Effector memory CD8-positive, alpha-beta T cell (primary cell): ENCODE measurements around the gene MOSPD3.

Source experiments
- ATAC-seq: fragments of 150-1000 bp; cut with Tn5 transposase; replicated peaks from 2 replicates; pipeline ENCODE4 v1.10.0; 2021; ENCODE audit warnings: mild to moderate bottlenecking, moderate library complexity
- DNase-seq, 3 experiments: peaks; one replicate each; pipeline ENCODE4 v3.0.0; 2021
- H3K27ac Mint-ChIP-seq, 2 donors: one replicate each; pipeline ENCODE4 v1.8.0; 2022; ENCODE audit warnings: mild to moderate bottlenecking in 2 of 2, mixed read lengths in 2 of 2, moderate library complexity in 2 of 2
- H3K27me3 Mint-ChIP-seq, 2 donors: one replicate each; pipeline ENCODE4 v1.8.0; 2022; ENCODE audit warnings: mixed read lengths in 2 of 2
- H3K36me3 Mint-ChIP-seq: one replicate; pipeline ENCODE4 v1.8.0; 2022; ENCODE audit warnings: mild to moderate bottlenecking, moderate library complexity, mixed read lengths; ENCODE audit not compliant: insufficient read depth
- H3K4me1 Mint-ChIP-seq, 2 donors: one replicate each; pipeline ENCODE4 v1.8.0; 2022; ENCODE audit warnings: low read depth in 2 of 2, mixed read lengths in 2 of 2
- H3K4me3 Mint-ChIP-seq, 2 donors: one replicate each; pipeline ENCODE4 v1.8.0; 2022; ENCODE audit warnings: mild to moderate bottlenecking in 2 of 2, mixed read lengths in 2 of 2, moderate library complexity in 2 of 2
- H3K9me3 Mint-ChIP-seq, 2 donors: one replicate each; pipeline ENCODE4 v1.8.0; 2022; ENCODE audit warnings: mixed read lengths in 2 of 2

Gene MOSPD3

DNA sequence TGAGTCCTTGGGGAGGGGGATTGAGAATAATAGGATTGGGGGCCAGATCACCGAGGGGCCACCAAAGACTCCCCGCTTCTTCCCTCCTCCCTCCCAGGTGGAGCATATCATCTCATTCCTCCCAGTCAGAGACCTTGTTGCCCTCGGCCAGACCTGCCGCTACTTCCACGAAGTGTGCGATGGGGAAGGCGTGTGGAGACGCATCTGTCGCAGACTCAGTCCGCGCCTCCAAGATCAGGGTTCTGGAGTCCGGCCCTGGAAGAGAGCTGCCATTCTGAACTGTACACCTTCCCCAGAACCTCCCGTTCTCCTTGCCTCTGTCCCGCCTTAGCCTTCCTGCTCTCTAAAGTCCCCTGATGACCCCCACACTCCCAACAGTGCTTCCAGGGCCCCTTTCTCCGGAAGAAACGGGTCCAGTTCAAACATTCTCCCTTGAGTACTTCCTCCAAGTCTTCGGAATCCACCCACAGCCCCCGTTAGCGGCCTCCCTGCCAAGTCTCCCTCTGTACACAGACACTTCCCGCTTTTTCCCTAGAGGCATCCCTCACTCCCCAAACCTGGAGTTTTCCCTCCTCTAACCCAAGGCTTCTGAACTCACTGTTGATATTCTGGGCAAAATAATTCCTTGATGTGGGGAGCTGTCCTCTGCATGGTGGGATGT lies 22.1 kb upstream of the MOSPD3 start:
- H3K4me1 Mint-ChIP-seq, result peaks cover 3 to 6% of the 10 kb centered on the region in 2 donors
- H3K27ac Mint-ChIP-seq, result no peak overlapping the region
- no peaks in the 10 kb centered on the region for H3K9me3 Mint-ChIP-seq
- H3K4me3 Mint-ChIP-seq, result no peak overlapping the region
- ATAC-seq, result no peak
- peaks cover 22 to 27% of the 10 kb centered on the region in 2 donors for H3K27me3 Mint-ChIP-seq
- peaks cover 13% of the 10 kb centered on the region for H3K36me3 Mint-ChIP-seq
- DNase-seq, result no peak

- H3K9me3 Mint-ChIP-seq, result no peaks in the 10 kb centered on the region
- no peaks in the 10 kb centered on the region for H3K36me3 Mint-ChIP-seq
- H3K4me3 Mint-ChIP-seq, result no peak overlapping the region
- DNase-seq, result no peak
- ATAC-seq, result no peak
- H3K27me3 Mint-ChIP-seq, result peaks cover 22 to 27% of the 10 kb centered on the region in 2 donors
- no peak overlapping the region for H3K27ac Mint-ChIP-seq
- peaks cover 0 to under 1% of the 10 kb centered on the region in 2 donors for H3K4me1 Mint-ChIP-seq
Measured at GRCh38 chr7:100591596-100591995, 20.7 kb upstream of the MOSPD3 start.

GRCh38 chr7:100595188-100595587 lies 17.2 kb upstream of the MOSPD3 start:
- no peaks in the 10 kb centered on the region for H3K9me3 Mint-ChIP-seq
- ATAC-seq (no peak), DNase-seq (no peak)
- peak overlapping the region in 1 of 2 donors; percentile 33 for H3K27ac Mint-ChIP-seq
- peaks cover 17 to 22% of the 10 kb centered on the region in 2 donors for H3K27me3 Mint-ChIP-seq
- H3K4me3 Mint-ChIP-seq, result no peak overlapping the region
- H3K36me3 Mint-ChIP-seq, result no peaks in the 10 kb centered on the region
- H3K4me1 Mint-ChIP-seq, result no peaks in the 10 kb centered on the region

DNA sequence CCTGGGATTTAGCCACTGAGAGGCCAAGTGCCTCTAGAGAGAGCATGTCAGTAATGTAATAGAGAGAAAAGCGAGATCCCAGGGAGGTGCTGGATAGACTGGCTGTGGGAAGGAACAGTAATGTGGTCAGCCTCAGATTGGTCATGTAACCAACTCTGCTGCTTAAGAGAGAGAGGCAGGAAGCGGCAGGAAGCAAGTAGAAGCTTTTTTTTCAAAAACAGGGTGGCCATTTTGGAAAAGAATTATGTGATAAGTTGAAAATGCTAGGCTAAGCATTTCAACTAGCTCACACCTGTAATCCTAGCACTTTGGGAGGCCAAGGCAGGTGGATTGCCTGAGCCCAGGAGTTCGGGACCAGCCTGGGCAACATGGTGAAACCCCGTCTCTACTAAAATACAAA lies 13.9 kb upstream of the MOSPD3 start:
- H3K36me3 Mint-ChIP-seq, result peaks cover 3% of the 10 kb centered on the region
- ATAC-seq (no peak), DNase-seq (no peak)
- H3K27me3 Mint-ChIP-seq, result no peaks in the 10 kb centered on the region
- no peak overlapping the region for H3K27ac Mint-ChIP-seq
- no peak overlapping the region for H3K4me3 Mint-ChIP-seq
- no peaks in the 10 kb centered on the region for H3K9me3 Mint-ChIP-seq
- H3K4me1 Mint-ChIP-seq, result peaks cover 0 to 2% of the 10 kb centered on the region in 2 donors

DNA sequence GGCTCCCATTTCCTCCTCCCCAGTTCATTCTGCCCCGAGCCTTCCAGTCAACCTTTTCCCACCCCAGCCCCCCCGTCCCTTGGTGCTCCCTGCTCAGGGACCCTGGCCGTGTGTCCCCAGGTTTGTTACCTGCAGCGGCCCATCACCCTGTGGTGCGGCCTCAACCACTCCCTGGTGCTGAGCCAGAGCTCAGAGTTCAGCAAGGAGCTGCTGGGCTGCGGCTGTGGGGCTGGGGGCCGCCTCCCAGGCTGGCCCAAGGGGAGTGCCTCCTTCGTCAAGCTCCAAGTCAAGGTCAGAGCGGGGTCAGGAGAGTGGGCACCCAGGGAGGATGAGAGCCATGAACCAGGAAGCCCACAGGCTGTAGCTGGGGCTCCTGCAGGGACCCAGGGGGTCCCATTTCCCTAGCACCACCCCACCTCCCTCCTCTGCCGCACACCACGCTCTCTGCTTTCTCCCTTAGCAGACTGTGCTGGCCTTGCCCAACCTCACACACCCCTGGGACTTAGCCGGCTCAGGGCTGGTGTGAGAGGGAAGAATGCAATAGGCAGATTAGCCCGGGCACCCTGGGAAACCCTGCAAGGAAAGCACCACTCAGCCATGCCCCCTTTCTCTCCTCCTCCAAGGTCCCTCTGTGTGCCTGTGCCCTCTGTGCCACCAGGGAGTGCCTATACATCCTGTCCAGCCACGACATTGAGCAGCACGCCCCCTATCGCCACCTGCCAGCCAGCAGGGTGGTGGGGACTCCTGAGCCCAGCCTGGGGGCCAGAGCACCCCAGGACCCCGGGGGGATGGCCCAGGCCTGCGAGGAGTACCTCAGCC lies 12.2 kb upstream of the MOSPD3 start:
- H3K4me3 Mint-ChIP-seq, result no peak overlapping the region

GRCh38 chr7:100600730-100601038 lies 11.7 kb upstream of the MOSPD3 start:
- Mint-ChIP-seq H3K36me3 (peaks cover 9% of the 10 kb centered on the region), H3K4me3 (no peak overlapping the region), H3K27me3 (no peaks in the 10 kb centered on the region), H3K27ac (no peak overlapping the region), H3K4me1 (peaks cover 15 to 18% of the 10 kb centered on the region in 2 donors), H3K9me3 (no peaks in the 10 kb centered on the region)
- ATAC-seq (no peak), DNase-seq (no peak)

More for the DNA sequence above, 12.2 kb upstream of the MOSPD3 start:
- DNase-seq, result no peak
- Mint-ChIP-seq H3K9me3 (no peaks in the 10 kb centered on the region), H3K4me1 (peaks cover 9 to 12% of the 10 kb centered on the region in 2 donors), H3K27me3 (no peaks in the 10 kb centered on the region), H3K36me3 (peaks cover 6% of the 10 kb centered on the region), H3K27ac (no peak overlapping the region)
- ATAC-seq, result no peak

DNA sequence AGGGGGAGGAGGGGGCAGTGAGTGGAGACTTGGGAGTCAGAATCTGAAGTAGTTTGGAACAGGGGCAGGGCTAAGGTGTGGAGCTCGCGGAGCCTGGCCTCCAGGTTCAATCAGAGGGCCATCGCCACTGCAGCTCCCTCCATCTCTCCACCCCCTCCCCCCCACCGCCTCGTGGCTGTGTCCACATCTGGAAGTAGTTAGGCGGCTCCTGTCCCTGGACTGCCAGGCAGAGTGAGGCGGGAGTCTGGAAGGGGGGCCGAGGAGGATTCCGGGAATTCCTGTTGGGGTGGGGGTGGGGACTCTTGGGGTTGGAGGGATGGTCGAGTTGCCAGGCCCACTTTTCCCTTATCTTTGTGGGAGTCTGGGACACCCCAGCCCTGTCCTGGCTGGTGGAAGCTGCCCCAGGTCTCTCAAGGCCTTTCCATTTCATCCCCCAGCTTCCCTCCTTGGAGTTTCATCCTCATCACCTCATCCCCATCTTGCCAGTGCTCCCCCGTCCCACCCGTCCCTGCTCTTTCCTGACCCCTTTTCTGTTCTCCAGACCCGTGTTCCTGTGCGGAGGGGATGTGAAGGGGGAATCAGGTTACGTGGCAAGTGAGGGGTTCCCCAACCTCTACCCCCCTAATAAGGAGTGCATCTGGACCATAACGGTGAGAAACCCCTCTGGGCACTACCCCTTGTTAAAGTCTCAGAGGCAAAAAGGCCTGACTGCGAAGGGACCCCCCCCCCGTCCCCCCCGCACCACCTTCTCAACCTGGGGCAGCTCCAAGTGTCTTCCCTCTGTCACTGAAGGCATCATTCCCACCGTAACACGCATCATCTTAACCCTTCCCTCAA lies 9.2 kb upstream of the MOSPD3 start:
- Mint-ChIP-seq H3K27me3 (no peaks in the 10 kb centered on the region), H3K9me3 (no peaks in the 10 kb centered on the region), H3K36me3 (peaks cover 9% of the 10 kb centered on the region), H3K4me3 (peak overlapping the region; percentile 87 to 88), H3K27ac (peak overlapping the region; percentile 88 to 92), H3K4me1 (peaks cover 15 to 19% of the 10 kb centered on the region in 2 donors)
- DNase-seq, result no peak
- ATAC-seq, result no peak

GRCh38 chr7:100603726-100604027 lies 8.7 kb upstream of the MOSPD3 start:
- Mint-ChIP-seq H3K4me3 (peak overlapping the region; percentile 87 to 88), H3K4me1 (peaks cover 15 to 19% of the 10 kb centered on the region in 2 donors), H3K27ac (peak overlapping the region; percentile 88 to 92), H3K36me3 (peaks cover 9% of the 10 kb centered on the region), H3K9me3 (no peaks in the 10 kb centered on the region), H3K27me3 (no peaks in the 10 kb centered on the region)
- ATAC-seq (peak; percentile 3), DNase-seq (no peak)

DNA sequence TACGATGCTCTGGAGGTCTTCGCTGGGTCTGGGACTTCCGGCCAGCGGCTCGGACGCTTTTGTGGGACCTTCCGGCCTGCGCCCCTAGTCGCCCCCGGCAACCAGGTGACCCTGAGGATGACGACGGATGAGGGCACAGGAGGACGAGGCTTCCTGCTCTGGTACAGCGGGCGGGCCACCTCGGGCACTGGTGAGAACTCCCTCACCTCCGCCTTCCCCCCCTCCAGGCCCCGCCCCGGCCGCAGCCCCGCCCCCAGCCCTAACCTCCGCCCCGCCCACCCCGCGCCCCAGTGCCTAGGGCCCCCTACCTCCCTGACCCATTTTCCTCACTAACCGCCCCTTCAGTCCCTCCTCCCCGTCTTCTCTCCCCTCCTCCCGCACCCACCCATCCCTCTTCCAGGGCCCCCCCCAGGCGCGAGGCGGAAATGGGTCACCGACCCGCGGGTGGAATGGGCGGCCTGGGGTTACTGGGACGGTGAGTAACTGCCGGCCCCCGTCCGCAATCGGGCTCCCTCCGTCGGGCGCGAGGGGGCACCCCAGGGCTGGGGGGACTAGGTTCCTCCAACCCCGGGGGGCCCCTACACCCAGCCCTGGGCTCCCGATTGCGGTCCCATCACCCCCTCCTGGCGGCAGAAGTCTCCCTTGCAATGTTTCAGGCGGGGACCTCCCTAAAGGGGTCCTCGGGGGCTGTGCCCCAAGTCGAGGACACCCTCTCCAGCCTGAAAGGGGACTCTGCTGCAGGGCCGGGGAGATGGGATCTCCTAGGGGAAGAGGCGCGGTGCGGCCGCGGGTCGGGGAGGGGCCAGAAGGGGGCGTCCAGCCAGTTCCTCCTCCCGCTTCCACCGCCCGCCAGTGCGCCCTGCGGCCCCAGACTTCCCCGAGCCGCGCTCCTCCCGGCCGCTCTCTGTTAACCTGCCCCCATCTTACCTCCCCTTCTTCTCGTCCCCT lies 8.0 kb upstream of the MOSPD3 start:
- Mint-ChIP-seq H3K9me3 (no peaks in the 10 kb centered on the region), H3K27ac (peak overlapping the region; percentile 88 to 92), H3K4me1 (peaks cover 15 to 19% of the 10 kb centered on the region in 2 donors), H3K36me3 (peaks cover 9% of the 10 kb centered on the region), H3K27me3 (no peaks in the 10 kb centered on the region), H3K4me3 (peak overlapping the region; percentile 87 to 88)
- DNase-seq (peak; percentile 70 to 80 (median 79)), ATAC-seq (peak; percentile 79)

- no peaks in the 10 kb centered on the region for H3K27me3 Mint-ChIP-seq
- H3K9me3 Mint-ChIP-seq, result no peaks in the 10 kb centered on the region
- DNase-seq (peak in 1 of 3 experiments; percentile 22), ATAC-seq (peak; percentile 15)
- H3K4me3 Mint-ChIP-seq, result peak overlapping the region; percentile 87 to 88
- H3K4me1 Mint-ChIP-seq, result peaks cover 15 to 18% of the 10 kb centered on the region in 2 donors
- peaks cover 9% of the 10 kb centered on the region for H3K36me3 Mint-ChIP-seq
- H3K27ac Mint-ChIP-seq, result peak overlapping the region; percentile 62 to 80
Measured at GRCh38 chr7:100604976-100605911, 7.1 kb upstream of the MOSPD3 start.

DNA sequence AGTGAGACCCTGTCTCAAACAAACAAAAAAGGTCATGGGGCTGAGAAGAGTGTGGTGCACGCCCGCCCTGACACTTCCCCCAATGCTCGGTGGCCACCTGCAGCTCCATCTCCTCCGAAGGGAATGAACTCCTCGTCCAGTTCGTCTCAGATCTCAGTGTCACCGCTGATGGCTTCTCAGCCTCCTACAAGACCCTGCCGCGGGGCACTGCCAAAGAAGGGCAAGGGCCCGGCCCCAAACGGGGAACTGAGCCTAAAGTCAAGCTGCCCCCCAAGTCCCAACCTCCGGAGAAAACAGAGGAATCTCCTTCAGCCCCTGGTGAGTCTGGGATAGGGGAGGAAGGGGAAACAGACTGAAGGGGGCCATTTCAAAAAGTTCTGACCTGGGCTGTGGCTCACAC lies 6.0 kb upstream of the MOSPD3 start:
- H3K36me3 Mint-ChIP-seq, result peaks cover 12% of the 10 kb centered on the region
- ATAC-seq, result no peak
- H3K4me1 Mint-ChIP-seq, result peaks cover 15 to 16% of the 10 kb centered on the region in 2 donors
- no peak overlapping the region for H3K27ac Mint-ChIP-seq
- DNase-seq, result no peak
- no peaks in the 10 kb centered on the region for H3K9me3 Mint-ChIP-seq
- peak overlapping the region in 1 of 2 donors; percentile 88 for H3K4me3 Mint-ChIP-seq
- H3K27me3 Mint-ChIP-seq, result no peaks in the 10 kb centered on the region

DNA sequence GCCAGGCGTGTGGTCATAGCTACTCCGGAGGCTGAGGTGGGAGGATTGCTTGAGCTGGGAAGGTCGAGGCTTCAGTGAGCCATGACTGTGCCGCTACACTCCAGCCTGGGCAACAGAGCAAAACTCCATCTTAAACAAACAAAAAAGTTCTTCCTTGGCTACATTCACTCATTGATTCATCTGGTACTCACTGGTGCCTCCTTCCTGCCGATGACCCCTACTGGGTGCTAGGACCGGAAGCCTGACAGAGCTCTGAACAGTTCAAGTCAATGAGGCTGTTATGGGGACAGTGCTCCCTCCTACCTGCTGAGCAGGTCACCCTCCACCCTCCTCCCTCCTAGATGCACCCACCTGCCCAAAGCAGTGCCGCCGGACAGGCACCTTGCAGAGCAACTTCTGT lies 5.2 kb upstream of the MOSPD3 start:
- Mint-ChIP-seq H3K36me3 (peaks cover 17% of the 10 kb centered on the region), H3K4me3 (peak overlapping the region in 1 of 2 donors; percentile 3), H3K27me3 (no peaks in the 10 kb centered on the region), H3K4me1 (peaks cover 16 to 19% of the 10 kb centered on the region in 2 donors), H3K27ac (peak overlapping the region in 1 of 2 donors; percentile 49), H3K9me3 (no peaks in the 10 kb centered on the region)
- DNase-seq (no peak), ATAC-seq (no peak)
